GM19455 (cell line): ENCODE measurements around the gene ST7.
"Not testable (repeated sequence)": the region's sequence is repeated elsewhere in the genome, so short reads cannot be mapped to it uniquely, and the experiment has no call there.

Source experiments
- ATAC-seq: cut with Tn5 transposase; IDR thresholded peaks from one replicate; pipeline ENCODE4 v1.9.1; 2021; ENCODE audit not compliant: unreplicated experiment

Gene ST7

DNA sequence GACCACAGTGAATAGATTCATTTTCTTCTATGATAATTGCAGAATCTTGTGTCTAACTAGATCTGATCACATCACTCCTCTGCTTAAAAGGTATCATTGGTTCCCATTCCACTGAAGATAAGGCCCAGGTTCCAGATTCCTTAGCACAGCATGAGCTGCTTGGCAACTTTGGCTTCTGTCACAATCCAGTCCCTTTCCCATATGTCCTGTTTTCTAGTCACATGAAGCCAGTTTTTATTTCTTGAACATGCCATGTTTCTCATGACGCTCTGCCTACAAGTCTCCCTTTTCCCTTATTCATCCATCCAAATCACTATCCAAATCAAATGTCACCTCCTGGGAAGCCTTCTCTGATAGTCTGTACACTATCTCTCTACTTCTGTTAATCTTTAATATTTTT lies 167.0 kb downstream of the ST7 start:
- ATAC-seq = not testable (repeated sequence)

DNA sequence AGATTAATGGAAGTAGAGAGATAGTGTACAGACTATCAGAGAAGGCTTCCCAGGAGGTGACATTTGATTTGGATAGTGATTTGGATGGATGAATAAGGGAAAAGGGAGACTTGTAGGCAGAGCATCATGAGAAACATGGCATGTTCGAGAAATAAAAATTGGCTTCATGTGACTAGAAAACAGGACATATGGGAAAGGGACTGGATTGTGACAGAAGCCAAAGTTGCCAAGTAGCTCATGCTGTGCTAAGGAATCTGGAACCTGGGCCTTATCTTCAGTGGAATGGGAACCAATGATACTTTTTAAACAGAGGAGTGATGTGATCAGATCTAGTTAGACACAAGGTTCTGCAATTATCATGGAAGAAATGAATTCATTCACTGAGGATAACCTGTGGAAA lies 168.7 kb downstream of the ST7 start:
- ATAC-seq = not testable (repeated sequence)

DNA sequence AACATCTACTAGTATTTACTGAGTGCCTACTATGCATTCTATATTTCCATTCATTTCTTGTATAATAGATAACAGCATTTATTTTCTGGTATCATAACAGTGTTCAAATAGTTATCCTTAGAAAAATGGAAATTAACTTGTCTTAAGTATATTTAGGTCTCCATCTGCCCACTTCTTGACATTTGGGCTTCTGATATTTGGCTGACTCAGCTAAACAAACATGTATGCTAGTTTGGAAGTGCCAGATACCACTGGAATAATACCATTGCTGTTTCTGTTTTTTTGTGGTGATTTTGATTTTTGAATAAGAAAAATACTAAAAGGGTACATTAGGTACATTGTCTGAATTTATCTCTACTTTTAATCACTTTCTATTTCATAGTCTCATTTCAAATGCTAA lies 169.2 kb downstream of the ST7 start:
- ATAC-seq = no peak

DNA sequence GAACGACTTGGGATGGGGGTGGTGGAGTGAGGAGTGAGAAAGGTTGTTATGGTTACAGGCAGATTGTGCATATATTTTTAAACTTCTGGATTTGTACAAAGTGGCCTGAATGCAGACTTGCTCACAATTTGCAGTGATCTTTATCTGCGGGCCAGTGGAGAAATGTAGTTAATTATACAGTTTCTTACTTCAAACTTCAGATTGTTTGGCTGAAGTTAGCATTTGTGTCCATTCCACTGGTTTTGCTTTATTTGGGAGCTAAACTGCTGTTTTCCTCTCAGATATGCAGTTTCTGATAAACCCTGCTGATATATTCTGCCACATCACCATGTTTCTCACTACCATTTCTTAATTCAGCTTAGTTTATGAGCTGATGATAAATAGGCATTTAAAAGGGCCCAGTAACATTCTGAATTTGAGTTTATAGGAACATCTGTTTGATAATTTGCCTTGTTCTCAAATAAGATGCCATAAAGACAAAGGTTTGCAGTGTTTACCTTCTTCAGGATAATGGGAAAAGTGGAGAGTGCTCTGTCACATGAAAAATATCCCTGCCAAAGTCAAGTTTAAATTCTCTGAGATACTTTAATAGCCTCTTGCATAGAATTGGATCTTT lies 170.1 kb downstream of the ST7 start:
- no peak for ATAC-seq

DNA sequence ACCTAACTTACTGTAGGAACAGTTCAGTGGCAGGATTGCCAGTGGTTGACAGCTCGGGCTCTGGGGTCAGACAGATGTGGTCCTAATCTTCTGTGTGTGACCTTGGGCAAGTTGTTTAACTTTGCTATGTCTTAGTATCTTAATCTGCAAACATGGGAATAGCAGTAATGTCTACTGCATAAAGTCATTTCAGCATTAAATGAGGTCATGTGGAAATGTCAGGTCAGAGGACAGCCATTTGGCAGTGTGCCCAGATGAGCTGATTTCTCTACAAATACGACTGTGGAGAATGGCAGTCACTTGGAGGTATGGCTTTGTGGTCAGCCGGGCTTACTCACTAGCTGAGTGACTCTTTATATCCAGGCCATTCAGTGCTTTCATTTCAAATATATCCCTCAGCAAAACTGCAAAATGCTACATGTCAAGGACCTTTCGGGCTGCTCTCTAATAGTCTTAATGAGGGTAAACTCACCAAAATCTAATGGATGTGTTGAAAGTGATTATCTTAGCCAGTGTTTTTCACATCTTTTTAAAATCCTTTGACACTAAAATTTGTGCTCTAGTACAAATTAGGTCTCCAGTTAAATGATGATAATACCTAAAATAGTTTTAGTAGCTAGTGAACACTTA lies 171.4 kb downstream of the ST7 start:
- ATAC-seq = peak; percentile 57

DNA sequence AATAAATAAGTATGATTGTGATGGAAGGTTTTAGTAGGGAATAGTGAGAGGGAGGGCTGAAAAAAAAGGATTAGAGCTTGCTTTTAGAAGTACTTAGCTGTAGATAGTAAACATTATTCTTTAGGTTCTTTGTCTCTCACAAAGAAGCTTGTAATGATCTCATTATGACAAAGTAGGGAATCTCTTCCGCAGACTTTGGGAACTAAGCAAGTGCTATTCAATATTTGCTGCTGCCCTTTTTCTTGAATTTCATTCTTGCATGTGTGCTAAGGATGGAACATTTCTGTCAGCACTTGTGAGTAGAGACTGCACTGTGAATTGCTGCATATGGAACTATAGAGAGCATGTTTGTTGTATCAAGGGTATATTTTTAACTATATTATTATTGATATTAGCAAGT lies 173.4 kb downstream of the ST7 start:
- no peak for ATAC-seq

DNA sequence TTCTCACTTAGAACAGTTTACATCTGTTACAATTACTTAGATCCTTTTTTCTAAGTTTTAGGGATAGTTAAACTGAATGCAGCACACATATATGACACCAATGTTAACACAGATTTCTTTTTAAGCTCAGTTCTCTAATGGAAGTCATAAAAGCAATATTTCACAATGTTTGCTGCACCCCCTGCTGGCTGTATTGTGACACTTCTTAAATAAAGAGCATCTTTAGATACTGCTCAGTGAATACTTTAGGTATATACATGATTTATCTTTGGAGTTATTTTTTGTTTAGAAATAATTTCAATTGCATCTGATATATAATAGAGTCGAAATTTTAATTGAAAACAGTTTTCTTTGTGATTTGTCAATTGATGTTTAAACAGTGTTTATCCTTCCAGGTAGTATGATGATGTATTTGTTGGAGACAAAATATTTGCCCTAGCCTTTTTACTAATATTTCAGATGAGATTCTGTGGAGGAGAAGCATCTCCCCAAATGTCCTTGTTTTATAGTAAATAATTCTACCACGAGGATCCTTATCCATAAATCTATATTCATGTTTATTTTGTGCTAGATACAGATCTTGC lies 174.4 kb downstream of the ST7 start:
- peak; percentile 71 for ATAC-seq

DNA sequence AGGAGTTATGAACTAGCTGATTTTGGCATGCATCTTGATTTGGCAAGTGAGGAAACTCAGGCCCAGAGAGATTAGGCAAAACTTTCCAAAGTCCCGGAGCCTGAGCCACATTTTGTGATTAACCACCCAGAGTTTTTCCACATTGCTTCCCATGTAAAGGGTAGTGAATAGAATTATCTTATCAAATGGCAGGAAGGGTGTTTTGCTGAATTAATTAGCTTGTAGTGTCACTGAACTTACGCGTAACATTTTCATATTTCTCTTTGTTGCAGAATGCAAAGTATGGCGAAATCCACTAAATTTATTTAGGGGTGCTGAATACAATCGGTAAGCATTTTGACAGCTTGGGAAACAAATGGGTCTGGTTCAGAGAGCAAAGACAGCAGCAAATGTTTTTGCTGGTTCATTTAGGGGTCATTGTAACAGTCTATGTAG lies 176.2 kb downstream of the ST7 start:
- no peak for ATAC-seq

DNA sequence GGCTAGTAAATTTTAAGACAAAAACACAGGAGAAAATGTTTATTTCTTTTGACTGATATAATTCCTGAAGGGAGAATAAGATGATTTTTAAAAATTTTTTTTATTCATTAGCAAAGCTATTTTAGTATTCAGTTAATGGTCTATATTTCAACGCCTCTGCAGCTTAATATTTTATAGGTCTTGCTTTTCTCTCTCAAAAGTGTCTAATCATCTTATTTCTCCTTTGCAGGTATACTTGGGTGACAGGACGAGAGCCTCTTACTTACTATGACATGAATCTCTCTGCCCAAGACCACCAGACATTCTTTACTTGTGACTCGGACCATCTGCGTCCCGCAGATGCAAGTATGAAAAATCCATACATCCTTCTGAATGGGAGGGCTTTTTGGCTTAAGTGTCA lies 177.0 kb downstream of the ST7 start:
- no peak for ATAC-seq

DNA sequence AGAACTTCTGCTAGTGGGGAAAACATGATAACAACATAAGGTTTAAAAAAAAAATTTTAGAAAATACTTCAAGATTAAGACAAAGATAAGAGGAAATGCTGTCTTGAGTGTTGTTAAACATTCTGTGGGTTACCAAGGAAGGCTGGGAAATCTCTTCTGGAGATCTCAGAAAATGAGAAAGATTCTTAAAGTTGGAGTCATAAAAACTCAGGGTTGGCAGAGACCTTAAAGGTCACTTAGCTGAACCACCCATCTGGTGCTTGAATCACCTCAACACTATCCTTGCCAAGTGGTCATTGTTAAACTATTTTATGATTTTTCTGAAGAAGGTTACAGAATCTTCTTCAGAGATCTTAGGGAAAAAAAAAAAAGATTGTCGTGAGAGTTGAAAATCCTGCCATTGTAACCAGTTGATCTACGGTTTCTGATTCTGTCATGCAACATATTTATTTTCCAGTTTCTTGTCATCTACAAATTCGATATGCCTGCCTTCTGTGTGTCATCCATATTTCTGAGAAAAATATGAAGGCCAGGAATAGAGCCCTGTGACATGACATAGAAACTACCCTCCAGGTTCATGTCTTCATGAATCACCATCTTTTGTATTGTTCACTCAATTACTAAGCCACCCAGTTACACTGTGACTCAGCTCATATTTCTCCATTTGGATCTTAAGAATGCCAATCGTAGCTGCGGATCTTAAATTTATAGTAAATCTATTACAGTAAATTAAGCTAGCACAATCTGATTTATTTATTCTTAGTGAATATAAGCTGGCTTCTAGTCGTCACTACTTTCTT lies 179.2 kb downstream of the ST7 start:
- ATAC-seq = no peak

DNA sequence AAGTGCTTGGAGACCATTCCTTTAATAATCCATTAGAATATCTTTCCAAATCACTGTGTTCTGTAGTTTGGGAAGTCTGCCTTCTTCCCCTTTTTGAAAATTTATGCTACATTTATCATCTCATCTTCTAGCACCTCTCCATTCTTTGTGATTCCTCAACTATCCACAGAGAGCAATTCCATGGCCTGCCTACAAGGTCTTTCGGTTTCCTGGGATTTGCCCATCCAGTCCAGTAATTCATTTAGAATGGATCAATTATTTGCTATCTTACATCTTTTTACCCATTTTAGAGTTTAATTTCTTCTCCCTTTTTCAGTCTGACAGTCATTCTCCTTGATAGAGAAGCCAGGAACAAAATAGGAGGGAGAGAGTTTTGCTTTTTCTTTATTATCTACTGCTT lies 179.8 kb downstream of the ST7 start:
- ATAC-seq = no peak

DNA sequence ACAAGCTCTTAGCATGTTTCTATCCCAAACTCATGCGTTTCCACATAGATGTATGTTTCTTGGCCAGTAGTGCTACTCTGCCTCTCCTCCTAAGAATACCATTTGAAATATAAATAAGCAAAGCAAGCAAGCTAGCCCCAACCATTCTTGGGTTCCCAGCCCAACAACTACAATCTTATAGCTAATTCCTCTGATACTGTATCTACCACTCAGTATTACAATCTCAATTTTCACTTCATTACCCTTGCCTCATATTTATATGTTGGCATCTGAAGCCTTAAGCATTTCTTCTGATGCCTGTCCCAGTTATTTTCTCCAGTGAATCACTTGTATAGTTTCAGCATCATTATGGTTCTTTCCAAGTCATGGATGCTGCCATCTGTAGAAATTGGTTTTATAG lies 181.1 kb downstream of the ST7 start:
- ATAC-seq = no peak

DNA sequence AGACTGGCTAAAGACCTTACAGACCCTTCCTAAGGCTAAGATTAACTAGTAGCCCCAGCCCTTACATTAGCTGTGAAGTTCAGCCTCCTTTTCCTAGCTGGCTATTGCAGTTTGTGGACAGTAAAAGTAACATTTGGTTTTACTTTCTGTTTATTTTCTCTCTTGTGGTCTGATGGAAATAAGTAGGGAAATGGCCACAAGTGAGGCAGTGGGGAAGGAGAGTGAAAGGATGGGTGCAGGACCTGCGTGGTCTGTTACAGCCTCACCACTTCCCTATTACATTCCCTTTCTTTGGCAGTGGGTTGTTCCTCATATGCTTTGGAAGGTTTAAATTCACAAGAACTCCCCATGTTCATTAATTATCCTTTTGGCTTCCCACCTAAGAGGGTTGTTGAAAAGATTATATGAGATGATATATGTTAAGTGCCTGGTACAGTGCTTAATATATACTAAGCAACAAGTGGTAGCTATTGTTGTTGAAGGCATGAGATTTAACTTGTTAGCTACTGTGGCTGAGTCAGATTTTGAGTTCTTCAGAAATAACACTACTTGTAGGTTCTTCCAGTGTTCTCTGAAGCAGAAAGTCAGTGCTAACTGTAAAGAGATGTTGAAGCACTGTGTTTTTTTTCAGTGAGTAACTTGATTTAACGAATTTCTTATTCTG lies 181.7 kb downstream of the ST7 start:
- ATAC-seq = no peak

DNA sequence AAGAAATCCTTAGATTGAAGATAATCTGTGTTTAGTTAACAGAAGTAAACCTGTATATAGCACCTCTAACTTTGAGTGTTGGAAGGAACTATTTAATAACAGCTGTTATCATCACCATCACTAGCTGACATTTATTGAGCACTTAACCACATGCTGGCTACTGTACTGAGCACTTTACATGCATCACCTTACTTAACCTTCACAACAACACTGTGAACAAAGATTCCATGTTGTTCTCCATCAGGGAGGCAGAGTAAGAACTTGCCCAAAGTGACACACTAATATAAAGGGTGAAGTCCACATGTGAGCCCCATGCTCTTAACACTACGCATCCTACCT lies 182.2 kb downstream of the ST7 start:
- no peak for ATAC-seq

DNA sequence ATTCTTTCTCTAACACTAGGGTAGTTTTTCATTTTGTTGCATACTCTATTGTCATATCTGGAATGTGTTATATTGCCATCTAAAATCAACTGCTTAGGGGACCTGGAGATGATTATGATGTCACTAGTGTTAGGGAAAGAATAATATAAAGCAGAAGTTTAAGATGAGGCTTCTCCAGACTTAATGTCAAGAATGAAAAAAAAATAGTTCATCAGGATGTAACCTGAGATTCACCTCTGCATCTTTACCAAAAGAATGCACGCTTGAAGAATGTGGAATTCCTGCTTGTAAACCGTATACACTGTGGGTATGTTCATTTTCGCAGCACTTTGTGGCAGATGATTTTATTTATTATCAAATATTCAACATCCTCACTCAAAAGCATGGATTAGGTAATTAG lies 184.6 kb downstream of the ST7 start:
- ATAC-seq = no peak

DNA sequence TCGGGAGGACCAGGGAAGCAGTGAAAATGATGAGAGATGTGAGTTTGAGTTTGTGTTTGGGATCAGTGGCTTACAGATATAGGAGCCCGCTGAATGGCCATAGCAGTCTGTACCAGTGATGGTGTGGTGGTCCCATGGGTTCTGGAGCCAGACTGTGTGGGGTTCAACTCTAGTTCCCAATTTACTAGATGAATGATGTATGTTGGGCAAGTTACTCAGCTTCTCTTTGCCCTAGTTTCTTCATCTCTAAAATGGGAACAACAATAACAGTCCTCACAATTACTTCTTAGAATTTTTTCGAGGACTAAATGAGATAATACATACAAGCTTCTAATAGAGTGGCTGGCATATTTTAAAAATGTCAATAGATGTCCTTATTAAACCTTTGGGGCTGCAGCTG lies 185.2 kb downstream of the ST7 start:
- ATAC-seq = no peak

DNA sequence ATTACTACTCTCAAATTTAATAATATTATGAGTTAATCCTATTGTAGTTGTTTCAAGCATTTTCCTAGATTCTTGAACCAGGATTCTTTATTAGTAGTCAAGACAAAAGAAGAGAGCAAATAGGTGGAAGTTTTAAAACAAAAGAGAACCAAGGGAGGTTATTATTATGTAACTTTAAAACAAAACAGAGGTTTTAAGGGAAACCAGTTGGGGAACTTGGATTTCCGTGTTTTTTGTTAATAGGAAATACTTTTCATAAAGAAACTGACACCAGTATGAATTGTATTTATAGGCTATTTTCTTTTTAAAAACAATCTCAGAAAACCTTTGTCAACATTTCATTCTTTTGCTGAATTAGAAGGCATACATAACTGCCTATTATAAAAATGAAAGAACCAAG lies 185.7 kb downstream of the ST7 start:
- no peak for ATAC-seq

DNA sequence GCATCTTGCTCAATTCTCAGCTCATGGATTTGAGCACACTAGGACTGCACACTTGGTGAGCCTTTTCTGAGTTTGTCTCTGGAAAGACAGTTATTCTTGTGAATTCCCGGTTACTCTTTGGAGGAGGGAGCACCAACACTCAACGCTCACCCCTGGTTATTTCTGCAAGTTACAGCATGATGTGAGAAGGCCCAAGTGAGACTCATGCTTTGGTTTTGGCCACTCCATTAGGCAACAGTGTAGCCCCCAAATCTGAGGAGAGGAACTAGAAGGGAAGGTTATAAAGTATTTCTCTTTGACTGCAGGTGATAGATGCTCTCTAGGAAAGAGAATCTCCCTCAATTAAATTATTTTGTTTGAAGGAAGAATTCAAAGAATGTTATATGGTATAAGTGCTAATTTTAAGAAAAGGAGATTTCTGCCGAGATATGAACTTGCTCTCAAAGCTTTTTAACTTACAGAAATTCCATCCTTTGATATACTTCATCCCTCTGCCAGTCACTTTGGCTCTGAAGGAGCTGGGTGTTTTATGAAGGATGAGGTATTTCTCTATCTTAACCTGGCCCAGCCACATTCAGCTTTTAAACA lies 186.2 kb downstream of the ST7 start:
- no peak for ATAC-seq

DNA sequence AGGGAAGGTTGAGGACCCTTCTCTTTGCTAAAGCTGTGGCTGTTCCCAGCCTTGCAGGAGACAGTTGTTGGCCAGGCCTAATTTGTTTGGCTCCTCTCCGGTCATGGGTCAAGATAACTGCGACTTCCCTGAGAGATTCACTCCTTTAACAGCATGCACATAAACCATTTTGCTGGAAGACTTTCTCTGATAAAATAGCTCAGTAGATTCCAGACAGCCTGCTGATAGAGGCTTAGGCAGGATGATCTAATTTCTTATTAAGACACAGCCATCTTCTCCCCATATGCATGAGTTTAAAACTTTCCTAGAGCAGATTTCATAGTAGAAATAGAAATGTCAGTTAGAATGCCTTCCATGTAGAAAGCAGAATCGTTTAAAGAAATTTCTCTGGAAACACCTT lies 187.6 kb downstream of the ST7 start:
- ATAC-seq = no peak

DNA sequence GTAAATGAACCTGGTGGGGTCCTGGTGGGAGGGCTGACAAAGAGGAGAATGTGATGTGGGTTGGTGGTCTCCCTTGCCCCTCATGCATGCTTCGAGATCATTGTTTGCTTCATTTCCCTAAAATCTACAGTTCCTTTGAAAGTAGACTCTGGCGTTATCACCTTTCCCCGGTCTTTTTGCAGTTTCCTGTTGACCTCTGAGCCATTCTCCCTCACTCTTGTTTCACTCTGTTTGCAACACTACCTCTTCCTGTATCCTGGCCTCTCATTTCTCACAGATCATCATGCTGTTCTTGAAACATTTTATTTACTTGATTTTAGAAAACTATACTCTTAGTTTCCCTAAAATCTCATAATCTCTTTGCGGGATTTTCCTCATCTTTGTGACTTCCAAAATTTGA lies 189.8 kb downstream of the ST7 start:
- no peak for ATAC-seq

DNA sequence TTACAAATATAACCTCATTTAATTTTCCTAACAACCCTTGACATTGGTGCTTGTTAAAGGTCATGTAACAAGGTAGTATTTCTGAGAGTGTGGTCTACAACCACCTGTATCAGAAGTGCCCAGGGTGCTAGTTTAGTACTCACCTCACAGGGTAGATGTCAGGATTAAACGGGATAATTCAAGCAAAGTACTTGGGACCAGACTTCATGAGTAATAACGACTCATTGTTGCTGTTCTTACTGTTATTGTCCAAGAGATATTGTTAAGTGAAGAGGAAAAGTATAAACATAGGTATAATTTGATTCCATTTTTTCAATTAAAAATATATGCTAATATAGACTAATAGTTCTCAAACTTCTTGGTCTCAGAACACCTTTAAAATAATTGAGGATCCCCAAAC lies 190.3 kb downstream of the ST7 start:
- no peak for ATAC-seq
